SU-DHL-6 (cell line): Measurements from ENCODE around the gene NCS1.

ENCODE experiments used
- H2AFZ ChIP-seq: fragments of 200-600 bp; sonication (generic); 2 replicates; pipeline ENCODE4 v1.6.1; 2014; ENCODE audit warnings: low read depth, mild to moderate bottlenecking, moderate library complexity, mixed read lengths, antibody characterized with exemption, low read length; ENCODE audit not compliant: severe bottlenecking
- H3F3A ChIP-seq: fragments of 200-600 bp; shearing (Covaris generic); 2 replicates; pipeline ENCODE4 v1.6.0; 2016; ENCODE audit warnings: antibody characterized with exemption, mild to moderate bottlenecking; ENCODE audit not compliant: insufficient read depth
- H3K27ac ChIP-seq: fragments of 200-600 bp; sonication (generic); 2 replicates; pipeline ENCODE4 v1.5.1; 2016; ENCODE audit warnings: low read depth, mild to moderate bottlenecking, low read length, moderate library complexity, mixed read lengths
- H3K27me3 ChIP-seq: fragments of 200-600 bp; sonication (generic), shearing (Covaris generic); 2 replicates; pipeline ENCODE4 v1.6.0; 2014; ENCODE audit warnings: mild to moderate bottlenecking, low read length
- H3K36me3 ChIP-seq: fragments of 200-600 bp; sonication (generic); 2 replicates; pipeline ENCODE4 v1.6.1; 2014; ENCODE audit warnings: mild to moderate bottlenecking, low read length, mixed read lengths
- H3K4me2 ChIP-seq: fragments of 300-600, 200-600 bp; shearing (Covaris generic), sonication (generic); 2 replicates; pipeline ENCODE4 v1.6.0; 2014; ENCODE audit warnings: low read length, low read depth, mild to moderate bottlenecking; ENCODE audit not compliant: poor library complexity, severe bottlenecking
- H3K4me3 ChIP-seq: fragments of 200-600 bp; sonication (generic); 2 replicates; pipeline ENCODE4 v1.5.1; 2014; ENCODE audit warnings: antibody characterized with exemption, low read length, mild to moderate bottlenecking, mixed read lengths; ENCODE audit not compliant: insufficient read depth, poor library complexity, severe bottlenecking
- H3K79me2 ChIP-seq: fragments of 200-600 bp; sonication (generic); 2 replicates; pipeline ENCODE4 v1.6.1; 2014; ENCODE audit warnings: mild to moderate bottlenecking, low read length, moderate library complexity; ENCODE audit not compliant: insufficient read depth
- H3K9ac ChIP-seq: fragments of 200-600 bp; sonication (generic); 2 replicates; pipeline ENCODE4 v1.7.0; 2014; ENCODE audit warnings: mild to moderate bottlenecking, low read length
- H3K9me2 ChIP-seq: fragments of 200-600 bp; sonication (generic); replicated peaks from 2 replicates; pipeline ENCODE4 v1.6.1; 2014; ENCODE audit warnings: low read length; ENCODE audit not compliant: insufficient read depth
- H3K9me3 ChIP-seq: fragments of 200-600 bp; sonication (generic); 2 replicates; pipeline ENCODE4 v1.6.1; 2014; ENCODE audit warnings: low read length, mixed read lengths; ENCODE audit not compliant: insufficient read depth
- H4K20me1 ChIP-seq: fragments of 200-600 bp; sonication (generic); 2 replicates; pipeline ENCODE4 v1.6.1; 2014; ENCODE audit warnings: low read depth, mild to moderate bottlenecking, antibody characterized with exemption, low read length, moderate library complexity, mixed read lengths
- CTCF ChIP-seq: fragments of 200-600 bp; sonication (generic); IDR thresholded peaks from one replicate; pipeline ENCODE4 v1.5.1; 2017; ENCODE audit warnings: antibody characterized with exemption, mild to moderate bottlenecking, low read length, moderate library complexity; ENCODE audit not compliant: insufficient read depth, poor library complexity, severe bottlenecking
- EZH2phosphoT487 ChIP-seq: fragments of 200-600 bp; sonication (generic), shearing (Covaris generic); conservative IDR thresholded peaks from 2 replicates; pipeline ENCODE4 v1.6.1; 2018; ENCODE audit warnings: mild to moderate bottlenecking, antibody characterized with exemption, low read length, moderate library complexity, mixed read lengths

The NCS1 gene

GRCh38 chr9:130201974-130202373, 29.8 kb downstream of the NCS1 start:
- H3K36me3 ChIP-seq, result no peaks in the 10 kb centered on the region
- H3K27ac ChIP-seq, result no peak overlapping the region

GRCh38 chr9:130204341-130204740, 32.1 kb downstream of the NCS1 start:
- Histone ChIP-seq H3K27me3 (no peaks in the 10 kb centered on the region), H4K20me1 (no peaks in the 10 kb centered on the region), H3K9me2 (no peaks in the 10 kb centered on the region), H2AFZ (no peak overlapping the region), H3K9me3 (no peaks in the 10 kb centered on the region), H3K79me2 (no peaks in the 10 kb centered on the region), H3K27ac (no peak overlapping the region), H3F3A (no peaks in the 10 kb centered on the region), H3K4me3 (no peak overlapping the region), H3K9ac (no peak overlapping the region), H3K4me2 (no peak overlapping the region), H3K36me3 (no peaks in the 10 kb centered on the region)
- TF ChIP-seq EZH2phosphoT487 (no peak), CTCF (no peak)

More at GRCh38 chr9:130201974-130202373, 29.8 kb downstream of the NCS1 start:
- Histone ChIP-seq H4K20me1 (no peaks in the 10 kb centered on the region), H2AFZ (no peak overlapping the region), H3F3A (no peaks in the 10 kb centered on the region), H3K4me2 (no peak overlapping the region), H3K9me2 (no peaks in the 10 kb centered on the region), H3K79me2 (no peaks in the 10 kb centered on the region), H3K27me3 (no peaks in the 10 kb centered on the region), H3K9me3 (no peaks in the 10 kb centered on the region), H3K9ac (no peak overlapping the region), H3K4me3 (no peak overlapping the region)
- no peak for TF ChIP-seq CTCF
- no peak for TF ChIP-seq EZH2phosphoT487

GRCh38 chr9:130204959-130205358, 32.8 kb downstream of the NCS1 start:
- no peak overlapping the region for H3K9ac ChIP-seq
- no peaks in the 10 kb centered on the region for H3K9me3 ChIP-seq
- H3K4me3 ChIP-seq, result no peak overlapping the region
- no peaks in the 10 kb centered on the region for H3K9me2 ChIP-seq
- no peaks in the 10 kb centered on the region for H3F3A ChIP-seq
- no peak overlapping the region for H2AFZ ChIP-seq
- no peaks in the 10 kb centered on the region for H4K20me1 ChIP-seq
- H3K27me3 ChIP-seq, result no peaks in the 10 kb centered on the region
- H3K36me3 ChIP-seq, result no peaks in the 10 kb centered on the region
- TF ChIP-seq CTCF (no peak), EZH2phosphoT487 (no peak)
- no peak overlapping the region for H3K27ac ChIP-seq
- H3K79me2 ChIP-seq, result no peaks in the 10 kb centered on the region
- no peak overlapping the region for H3K4me2 ChIP-seq

GRCh38 chr9:130205912-130206311, 33.7 kb downstream of the NCS1 start:
- H3K79me2 ChIP-seq, result no peaks in the 10 kb centered on the region
- H3K9ac ChIP-seq, result no peak overlapping the region
- TF ChIP-seq CTCF, result no peak
- TF ChIP-seq EZH2phosphoT487, result no peak
- H3K27ac ChIP-seq, result no peak overlapping the region
- H3K4me2 ChIP-seq, result no peak overlapping the region
- H4K20me1 ChIP-seq, result no peaks in the 10 kb centered on the region
- H3K4me3 ChIP-seq, result no peak overlapping the region
- H3K36me3 ChIP-seq, result no peaks in the 10 kb centered on the region
- no peaks in the 10 kb centered on the region for H3K9me3 ChIP-seq
- no peaks in the 10 kb centered on the region for H3F3A ChIP-seq
- H3K27me3 ChIP-seq, result no peaks in the 10 kb centered on the region
- H2AFZ ChIP-seq, result no peak overlapping the region
- no peaks in the 10 kb centered on the region for H3K9me2 ChIP-seq
